ENCODE measurements around the gene ABHD17A. TPM values are rescaled to one million over a fixed set of nuclear protein-coding genes. Genes with fewer than 3 reads are reported as not detected.
"Not testable (repeated sequence)": the region's sequence is repeated elsewhere in the genome, so short reads cannot be mapped to it uniquely, and the experiment has no call there.

Gene ABHD17A
- total RNA-seq, 2 donors from 2014 or later: 50.6 to 52.9 TPM

GRCh38 chr19:1889907-1890306, 4.6 kb upstream of the ABHD17A start:
- H3K4me3 ChIP-seq (ENCODE audit: low read length): no peak overlapping the region
- H3K27ac ChIP-seq (ENCODE audit: low read depth, low read length): no peak overlapping the region
- no peak for DNase-seq
- no peaks in the 10 kb centered on the region for H3K9me3 ChIP-seq (ENCODE audit: control insufficient read depth, low read length)
- H3K27me3 ChIP-seq (ENCODE audit: control insufficient read depth, insufficient read depth, low read length, poor library complexity, severe bottlenecking): no peaks in the 10 kb centered on the region
- peaks cover 6% of the 10 kb centered on the region for H3K4me1 ChIP-seq (ENCODE audit: control insufficient read depth, insufficient read depth, low read length)
- Mint-ChIP-seq H3K4me3 (no peak overlapping the region), H3K36me3 (ENCODE audit: low read depth) (no peaks in the 10 kb centered on the region), H3K9me3 (no peaks in the 10 kb centered on the region), H3K27ac (no peak overlapping the region), H3K4me1 (peaks cover 11% of the 10 kb centered on the region), H3K27me3 (ENCODE audit: insufficient read depth) (no peaks in the 10 kb centered on the region)
- WGBS, 2 experiments (ENCODE audit: insufficient coverage in 1 of 2, insufficient read length in 1 of 2): no CpG with 5 or more reads among the region's 1 CpG
- TF ChIP-seq, protein P1, sequence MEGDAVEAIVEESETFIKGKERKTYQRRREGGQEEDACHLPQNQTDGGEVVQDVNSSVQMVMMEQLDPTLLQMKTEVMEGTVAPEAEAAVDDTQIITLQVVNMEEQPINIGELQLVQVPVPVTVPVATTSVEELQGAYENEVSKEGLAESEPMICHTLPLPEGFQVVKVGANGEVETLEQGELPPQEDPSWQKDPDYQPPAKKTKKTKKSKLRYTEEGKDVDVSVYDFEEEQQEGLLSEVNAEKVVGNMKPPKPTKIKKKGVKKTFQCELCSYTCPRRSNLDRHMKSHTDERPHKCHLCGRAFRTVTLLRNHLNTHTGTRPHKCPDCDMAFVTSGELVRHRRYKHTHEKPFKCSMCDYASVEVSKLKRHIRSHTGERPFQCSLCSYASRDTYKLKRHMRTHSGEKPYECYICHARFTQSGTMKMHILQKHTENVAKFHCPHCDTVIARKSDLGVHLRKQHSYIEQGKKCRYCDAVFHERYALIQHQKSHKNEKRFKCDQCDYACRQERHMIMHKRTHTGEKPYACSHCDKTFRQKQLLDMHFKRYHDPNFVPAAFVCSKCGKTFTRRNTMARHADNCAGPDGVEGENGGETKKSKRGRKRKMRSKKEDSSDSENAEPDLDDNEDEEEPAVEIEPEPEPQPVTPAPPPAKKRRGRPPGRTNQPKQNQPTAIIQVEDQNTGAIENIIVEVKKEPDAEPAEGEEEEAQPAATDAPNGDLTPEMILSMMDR (conservative IDR thresholded peaks at IDR 0.05): no peak
- no peaks in the 10 kb centered on the region for H3K36me3 ChIP-seq (ENCODE audit: control insufficient read depth, insufficient read depth, low read length)
- no peak overlapping the region for H3K9ac ChIP-seq (ENCODE audit: extremely low read depth, low read length, poor library complexity, severe bottlenecking)

DNA sequence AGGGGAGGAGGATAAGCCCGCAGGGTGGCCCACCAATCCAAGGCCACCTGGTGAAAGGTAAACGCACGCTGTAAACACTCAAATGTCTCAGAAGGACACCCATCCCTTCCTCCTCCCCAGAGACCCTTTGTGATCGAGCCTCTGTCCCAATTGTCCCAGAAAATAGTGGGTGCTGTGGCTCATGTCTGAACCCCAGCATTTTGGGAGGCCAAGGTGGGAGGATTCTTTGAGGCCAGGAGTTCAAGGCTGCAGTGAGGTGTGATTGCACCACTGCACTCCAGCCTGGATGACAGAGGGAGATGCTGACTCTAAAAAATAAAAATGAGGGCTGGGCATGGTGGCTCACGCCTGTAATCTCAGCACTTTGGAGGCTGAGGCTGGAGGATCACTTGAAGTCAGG, 3.1 kb upstream of the ABHD17A start:
- Mint-ChIP-seq H3K9me3 (no peaks in the 10 kb centered on the region), H3K27me3 (ENCODE audit: insufficient read depth) (no peaks in the 10 kb centered on the region)
- TF ChIP-seq, protein P1 (conservative IDR thresholded peaks at IDR 0.05): no peak

DNA sequence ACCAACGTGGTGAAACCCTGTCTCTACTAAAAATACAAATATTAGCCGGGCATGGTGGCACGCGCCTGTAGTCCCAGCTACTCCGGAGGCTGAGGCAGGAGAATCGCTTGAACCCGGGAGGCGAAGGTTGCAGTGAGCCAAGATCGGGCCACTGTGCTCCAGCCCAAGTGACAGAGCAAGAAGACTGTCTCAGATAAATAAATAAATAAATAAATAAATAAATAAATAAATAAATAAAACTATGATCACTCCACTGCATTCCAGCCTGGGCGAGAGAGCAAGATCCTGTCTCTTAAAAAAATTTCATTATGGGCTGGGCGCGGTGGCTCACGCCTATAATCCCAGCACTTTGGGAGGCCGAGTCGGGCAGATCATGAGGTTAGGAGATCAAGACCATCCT, 1.1 kb upstream of the ABHD17A start:
- H3K4me3 Mint-ChIP-seq; H3K4me3 ChIP-seq (ENCODE audit: low read length); H3K36me3 ChIP-seq (ENCODE audit: control insufficient read depth, insufficient read depth, low read length); H3K9me3 ChIP-seq (ENCODE audit: control insufficient read depth, low read length); H3K27ac Mint-ChIP-seq; H3K27me3 Mint-ChIP-seq (ENCODE audit: insufficient read depth); H3K36me3 Mint-ChIP-seq (ENCODE audit: low read depth); H3K27ac ChIP-seq (ENCODE audit: low read depth, low read length); H3K9ac ChIP-seq (ENCODE audit: extremely low read depth, low read length, poor library complexity, severe bottlenecking); DNase-seq; H3K9me3 Mint-ChIP-seq; H3K27me3 ChIP-seq (ENCODE audit: control insufficient read depth, insufficient read depth, low read length, poor library complexity, severe bottlenecking): not testable (repeated sequence)
- H3K4me1 ChIP-seq (ENCODE audit: control insufficient read depth, insufficient read depth, low read length): peaks cover 23% of the 10 kb centered on the region
- H3K4me1 Mint-ChIP-seq: peaks cover 31% of the 10 kb centered on the region
- 89 to 97% methylated on average over 13 to 15 of the region's 15 CpGs for WGBS, 2 experiments (ENCODE audit: insufficient coverage in 1 of 2, insufficient read length in 1 of 2)

More for the DNA sequence above, 3.1 kb upstream of the ABHD17A start:
- H3K4me1 ChIP-seq (ENCODE audit: control insufficient read depth, insufficient read depth, low read length): peaks cover 12% of the 10 kb centered on the region
- H3K36me3 Mint-ChIP-seq (ENCODE audit: low read depth): no peaks in the 10 kb centered on the region
- no peak overlapping the region for H3K4me3 Mint-ChIP-seq
- 90 to 96% methylated on average over 4 to 5 of the region's 5 CpGs for WGBS, 2 experiments (ENCODE audit: insufficient coverage in 1 of 2, insufficient read length in 1 of 2)
- H3K4me1 Mint-ChIP-seq: peaks cover 23% of the 10 kb centered on the region
- no peak for DNase-seq
- H3K9me3 ChIP-seq (ENCODE audit: control insufficient read depth, low read length): no peaks in the 10 kb centered on the region
- H3K27ac ChIP-seq (ENCODE audit: low read depth, low read length): no peak overlapping the region
- no peaks in the 10 kb centered on the region for H3K27me3 ChIP-seq (ENCODE audit: control insufficient read depth, insufficient read depth, low read length, poor library complexity, severe bottlenecking)
- no peak overlapping the region for H3K4me3 ChIP-seq (ENCODE audit: low read length)
- no peaks in the 10 kb centered on the region for H3K36me3 ChIP-seq (ENCODE audit: control insufficient read depth, insufficient read depth, low read length)
- no peak overlapping the region for H3K27ac Mint-ChIP-seq
- H3K9ac ChIP-seq (ENCODE audit: extremely low read depth, low read length, poor library complexity, severe bottlenecking): no peak overlapping the region

DNA sequence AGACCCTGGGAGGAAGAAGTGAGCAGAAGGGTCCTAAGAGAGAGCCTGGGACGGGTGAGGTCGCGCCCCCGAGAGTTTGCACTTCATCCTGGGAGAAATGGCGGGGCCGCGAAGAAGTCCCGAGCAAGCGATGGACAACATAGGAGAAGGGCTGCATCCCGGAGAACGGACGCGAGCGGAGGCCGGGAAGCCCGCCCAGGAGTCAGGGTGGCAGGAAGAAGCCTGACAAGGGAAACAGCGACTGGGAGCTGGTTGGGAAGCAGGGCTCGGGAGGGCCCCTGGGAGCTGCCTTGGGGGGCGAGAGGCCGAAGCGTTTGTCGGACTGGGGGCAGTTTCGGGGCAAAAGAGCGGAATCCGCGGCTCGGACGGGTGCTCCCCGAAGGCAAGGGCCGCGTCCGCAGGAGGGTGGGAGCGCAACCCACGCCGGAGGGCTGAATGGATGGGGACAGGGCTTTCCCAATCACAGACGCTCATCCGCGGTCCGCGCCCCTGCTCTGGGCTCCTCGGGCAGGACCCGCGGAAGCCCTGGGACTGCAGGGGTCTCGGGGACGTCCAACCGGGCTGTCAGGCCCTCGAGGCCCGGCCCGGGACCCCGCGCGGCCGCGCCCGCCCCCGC, 469 bp downstream of the ABHD17A start:
- WGBS, 2 experiments (ENCODE audit: insufficient coverage in 1 of 2, insufficient read length in 1 of 2): 1% methylated on average over 31 to 56 of the region's 56 CpGs
- Histone ChIP-seq H3K27me3 (ENCODE audit: control insufficient read depth, insufficient read depth, low read length, poor library complexity, severe bottlenecking) (no peaks in the 10 kb centered on the region), H3K9ac (ENCODE audit: extremely low read depth, low read length, poor library complexity, severe bottlenecking) (peak overlapping the region; percentile 66), H3K27ac (ENCODE audit: low read depth, low read length) (no peak overlapping the region), H3K4me3 (ENCODE audit: low read length) (peak overlapping the region; percentile 85), H3K4me1 (ENCODE audit: control insufficient read depth, insufficient read depth, low read length) (peaks cover 23% of the 10 kb centered on the region), H3K9me3 (ENCODE audit: control insufficient read depth, low read length) (no peaks in the 10 kb centered on the region), H3K36me3 (ENCODE audit: control insufficient read depth, insufficient read depth, low read length) (no peaks in the 10 kb centered on the region)
- TF ChIP-seq, protein P1 (conservative IDR thresholded peaks at IDR 0.05): no peak
- Mint-ChIP-seq H3K27me3 (ENCODE audit: insufficient read depth) (no peaks in the 10 kb centered on the region), H3K36me3 (ENCODE audit: low read depth) (peaks cover 1% of the 10 kb centered on the region), H3K4me3 (peak overlapping the region; percentile 92), H3K9me3 (no peaks in the 10 kb centered on the region), H3K4me1 (peaks cover 31% of the 10 kb centered on the region), H3K27ac (peak overlapping the region; percentile 88)
- DNase-seq: peak; percentile 61

All from endodermal cell (in vitro differentiated cells).